GM18873 (cell line): ENCODE results near the gene MRPS31.

Experiments used
- ATAC-seq: cut with Tn5 transposase; IDR thresholded peaks from one replicate; pipeline ENCODE4 v1.9.1; 2021; ENCODE audit warnings: mild to moderate bottlenecking, moderate library complexity, moderate number of reproducible peaks; ENCODE audit not compliant: unreplicated experiment, low FRiP score

MRPS31 gene

GRCh38 chr13:40679480-40679985 lies 91.5 kb downstream of the MRPS31 start:
- ATAC-seq: no peak
